GM12878 (cell line): Measurements from ENCODE around the gene CD68. TPM values are rescaled to one million over a fixed set of nuclear protein-coding genes. Genes with fewer than 3 reads are reported as not detected.
A peak's percentile ranks its signal among the peaks of the same experiment; 100 is the strongest.

Source experiments
- ETV6 ChIP-seq, 2 experiments: fragments of 450-650 bp in 1 of 2; IDR thresholded peaks in 1 of 2; conservative IDR thresholded peaks in 1 of 2; 2 replicates each; pipeline ENCODE4 v1.6.1; 2014; ENCODE audit warnings: antibody characterized with exemption in 1 of 2, borderline replicate concordance in 1 of 2, low read depth in 1 of 2, mild to moderate bottlenecking in 1 of 2, moderate library complexity in 1 of 2
- KLF5 ChIP-seq: fragments of 450-650 bp; IDR thresholded peaks from 2 replicates; pipeline ENCODE4 v1.6.1; 2014; ENCODE audit warnings: mild to moderate bottlenecking; ENCODE audit not compliant: partially characterized antibody
- MYC ChIP-seq: IDR thresholded peaks from 2 replicates; pipeline ENCODE4 v1.6.1; 2011; ENCODE audit warnings: mild to moderate bottlenecking, low read length, moderate library complexity, inconsistent platforms; ENCODE audit not compliant: insufficient read depth, insufficient replicate concordance, insufficient read length, severe bottlenecking
- NBN ChIP-seq: fragments of 450-650 bp; IDR thresholded peaks from 2 replicates; pipeline ENCODE4 v1.6.1; 2016
- NFYA ChIP-seq: IDR thresholded peaks from 2 replicates; pipeline ENCODE4 v1.6.1; 2011; ENCODE audit warnings: low read depth, mild to moderate bottlenecking, low read length, improper control_type of control experiment, borderline replicate concordance
- NR2C1 ChIP-seq: fragments of 450-650 bp; IDR thresholded peaks from 2 replicates; pipeline ENCODE4 v1.6.1; 2017; ENCODE audit warnings: antibody characterized with exemption, mild to moderate bottlenecking, moderate library complexity
- SREBF1 ChIP-seq: IDR thresholded peaks from 2 replicates; pipeline ENCODE4 v1.6.1; 2012; ENCODE audit warnings: mild to moderate bottlenecking, low read length
- polyA plus RNA-seq, 11 experiments: library from polyadenylated mRNA; depleted of rRNA in 4 of 11; unstranded in 6 of 11; stranded (reverse) in 5 of 11; fragments of >200 nt; fragmentation: Nextera tagmentation in 4 of 11; fragmentation: Illumina TruSeq in 1 of 11; extraction: Ambion mirVana in 4 of 11; extraction: Trizol in 1 of 11; gene quantifications; 1 replicate in 1 of 11; 2 replicates in 10 of 11; pipeline versions ENCODE4 v1.2.1 to v1.2.3, GENCODE V29; 2011 to 2016; ENCODE audit warnings: inconsistent platforms in 2 of 11, missing spikeins in 2 of 11, low read depth in 1 of 11
- total RNA-seq, 4 experiments: library from RNA; depleted of rRNA in 3 of 4; stranded (reverse); fragments of >200 nt in 3 of 4; fragmentation: Illumina TruSeq in 1 of 4; extraction: Trizol in 1 of 4; gene quantifications; 2 replicates each; pipeline versions ENCODE4 v1.2.1 to v1.2.3, GENCODE V29; 2013 to 2021
- TF ChIP-seq, protein P1 (sequence below): IDR thresholded peaks from 2 replicates; pipeline ENCODE4 v1.6.1; 2012; ENCODE audit warnings: improper control_type of control experiment, low read depth, low read length; ENCODE audit not compliant: insufficient replicate concordance
- TF ChIP-seq, protein P2 (sequence below): fragments of 450-650 bp; IDR thresholded peaks from 2 replicates; pipeline ENCODE4 v1.6.1; 2016; ENCODE audit warnings: mild to moderate bottlenecking
- TF ChIP-seq, protein P3 (sequence below): IDR thresholded peaks from 2 replicates; pipeline ENCODE4 v1.6.1; 2012; ENCODE audit warnings: low read depth, low read length, improper control_type of control experiment
- TF ChIP-seq, protein P4 (sequence below): fragments of 450-650 bp; IDR thresholded peaks from 2 replicates; pipeline ENCODE4 v1.6.1; 2014; ENCODE audit warnings: mild to moderate bottlenecking

CD68 gene
- total and polyA plus RNA-seq, 10 of the 15 experiments (the other 5 are each of a cell fraction or from before 2014, with no cell fraction given), result 2.6 to 6.9 (median 3.8) TPM

GRCh38 chr17:7614425-7615264 lies 35.2 kb downstream of the CD68 start, which contains the start of gene FXR2 (continued):
- TF ChIP-seq, protein P1, sequence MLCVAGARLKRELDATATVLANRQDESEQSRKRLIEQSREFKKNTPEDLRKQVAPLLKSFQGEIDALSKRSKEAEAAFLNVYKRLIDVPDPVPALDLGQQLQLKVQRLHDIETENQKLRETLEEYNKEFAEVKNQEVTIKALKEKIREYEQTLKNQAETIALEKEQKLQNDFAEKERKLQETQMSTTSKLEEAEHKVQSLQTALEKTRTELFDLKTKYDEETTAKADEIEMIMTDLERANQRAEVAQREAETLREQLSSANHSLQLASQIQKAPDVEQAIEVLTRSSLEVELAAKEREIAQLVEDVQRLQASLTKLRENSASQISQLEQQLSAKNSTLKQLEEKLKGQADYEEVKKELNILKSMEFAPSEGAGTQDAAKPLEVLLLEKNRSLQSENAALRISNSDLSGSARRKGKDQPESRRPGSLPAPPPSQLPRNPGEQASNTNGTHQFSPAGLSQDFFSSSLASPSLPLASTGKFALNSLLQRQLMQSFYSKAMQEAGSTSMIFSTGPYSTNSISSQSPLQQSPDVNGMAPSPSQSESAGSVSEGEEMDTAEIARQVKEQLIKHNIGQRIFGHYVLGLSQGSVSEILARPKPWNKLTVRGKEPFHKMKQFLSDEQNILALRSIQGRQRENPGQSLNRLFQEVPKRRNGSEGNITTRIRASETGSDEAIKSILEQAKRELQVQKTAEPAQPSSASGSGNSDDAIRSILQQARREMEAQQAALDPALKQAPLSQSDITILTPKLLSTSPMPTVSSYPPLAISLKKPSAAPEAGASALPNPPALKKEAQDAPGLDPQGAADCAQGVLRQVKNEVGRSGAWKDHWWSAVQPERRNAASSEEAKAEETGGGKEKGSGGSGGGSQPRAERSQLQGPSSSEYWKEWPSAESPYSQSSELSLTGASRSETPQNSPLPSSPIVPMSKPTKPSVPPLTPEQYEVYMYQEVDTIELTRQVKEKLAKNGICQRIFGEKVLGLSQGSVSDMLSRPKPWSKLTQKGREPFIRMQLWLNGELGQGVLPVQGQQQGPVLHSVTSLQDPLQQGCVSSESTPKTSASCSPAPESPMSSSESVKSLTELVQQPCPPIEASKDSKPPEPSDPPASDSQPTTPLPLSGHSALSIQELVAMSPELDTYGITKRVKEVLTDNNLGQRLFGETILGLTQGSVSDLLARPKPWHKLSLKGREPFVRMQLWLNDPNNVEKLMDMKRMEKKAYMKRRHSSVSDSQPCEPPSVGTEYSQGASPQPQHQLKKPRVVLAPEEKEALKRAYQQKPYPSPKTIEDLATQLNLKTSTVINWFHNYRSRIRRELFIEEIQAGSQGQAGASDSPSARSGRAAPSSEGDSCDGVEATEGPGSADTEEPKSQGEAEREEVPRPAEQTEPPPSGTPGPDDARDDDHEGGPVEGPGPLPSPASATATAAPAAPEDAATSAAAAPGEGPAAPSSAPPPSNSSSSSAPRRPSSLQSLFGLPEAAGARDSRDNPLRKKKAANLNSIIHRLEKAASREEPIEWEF, result no peak
- no peak for TF ChIP-seq SREBF1
- TF ChIP-seq ETV6 (conservative IDR thresholded peaks at IDR 0.05 in 1 of 2, IDR thresholded peaks at IDR 0.05 in 1 of 2; ENCODE audit: borderline replicate concordance in 1 of 2, low read depth in 1 of 2), result no peak
- TF ChIP-seq, protein P2, sequence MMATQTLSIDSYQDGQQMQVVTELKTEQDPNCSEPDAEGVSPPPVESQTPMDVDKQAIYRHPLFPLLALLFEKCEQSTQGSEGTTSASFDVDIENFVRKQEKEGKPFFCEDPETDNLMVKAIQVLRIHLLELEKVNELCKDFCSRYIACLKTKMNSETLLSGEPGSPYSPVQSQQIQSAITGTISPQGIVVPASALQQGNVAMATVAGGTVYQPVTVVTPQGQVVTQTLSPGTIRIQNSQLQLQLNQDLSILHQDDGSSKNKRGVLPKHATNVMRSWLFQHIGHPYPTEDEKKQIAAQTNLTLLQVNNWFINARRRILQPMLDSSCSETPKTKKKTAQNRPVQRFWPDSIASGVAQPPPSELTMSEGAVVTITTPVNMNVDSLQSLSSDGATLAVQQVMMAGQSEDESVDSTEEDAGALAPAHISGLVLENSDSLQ, result peak; percentile 73; the same call in 1 of the 2 replicates
- TF ChIP-seq, protein P3, sequence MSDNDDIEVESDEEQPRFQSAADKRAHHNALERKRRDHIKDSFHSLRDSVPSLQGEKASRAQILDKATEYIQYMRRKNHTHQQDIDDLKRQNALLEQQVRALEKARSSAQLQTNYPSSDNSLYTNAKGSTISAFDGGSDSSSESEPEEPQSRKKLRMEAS, result no peak
- peak; percentile 76 for TF ChIP-seq KLF5
- TF ChIP-seq MYC, result no peak
- TF ChIP-seq, protein P4, sequence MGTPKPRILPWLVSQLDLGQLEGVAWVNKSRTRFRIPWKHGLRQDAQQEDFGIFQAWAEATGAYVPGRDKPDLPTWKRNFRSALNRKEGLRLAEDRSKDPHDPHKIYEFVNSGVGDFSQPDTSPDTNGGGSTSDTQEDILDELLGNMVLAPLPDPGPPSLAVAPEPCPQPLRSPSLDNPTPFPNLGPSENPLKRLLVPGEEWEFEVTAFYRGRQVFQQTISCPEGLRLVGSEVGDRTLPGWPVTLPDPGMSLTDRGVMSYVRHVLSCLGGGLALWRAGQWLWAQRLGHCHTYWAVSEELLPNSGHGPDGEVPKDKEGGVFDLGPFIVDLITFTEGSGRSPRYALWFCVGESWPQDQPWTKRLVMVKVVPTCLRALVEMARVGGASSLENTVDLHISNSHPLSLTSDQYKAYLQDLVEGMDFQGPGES, result peak; percentile 56; the same call in 1 of the 2 replicates
- no peak for TF ChIP-seq NBN
- no peak for TF ChIP-seq NFYA
- no peak for TF ChIP-seq NR2C1
